GM18867 (cell line): ENCODE measurements around the gene LYZL6.

ENCODE experiments used
- ATAC-seq: cut with Tn5 transposase; IDR thresholded peaks from one replicate; pipeline ENCODE4 v1.9.1; 2021; ENCODE audit warnings: mild to moderate bottlenecking, moderate library complexity; ENCODE audit not compliant: unreplicated experiment

LYZL6 gene

GRCh38 chr17:35889241-35889640, 54.3 kb downstream of the LYZL6 start:
- peak; percentile 51 for ATAC-seq
